ENCODE data around the gene LACTBL1.

Gene LACTBL1

DNA sequence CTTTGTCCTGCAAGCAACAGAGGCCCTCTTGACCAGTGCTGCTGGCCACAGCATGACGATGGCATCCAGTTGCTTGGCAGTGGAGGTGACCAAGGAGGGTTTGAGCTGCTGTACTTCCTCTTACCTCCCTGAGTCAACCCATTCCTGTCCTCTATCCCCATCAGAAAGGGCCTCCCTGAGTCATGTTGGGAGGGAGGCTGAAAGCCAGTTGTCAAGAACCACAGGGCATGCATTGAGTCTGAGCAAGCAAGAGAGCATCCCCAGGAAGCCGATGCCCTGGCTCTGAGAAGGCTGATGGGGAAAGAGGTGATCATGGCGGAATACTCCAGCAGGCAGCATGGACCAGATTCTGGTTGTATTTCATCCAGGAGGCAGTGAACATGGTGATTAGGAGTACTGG lies 69.6 kb downstream of the LACTBL1 start:
- no peak overlapping the region for H3K4me2 ChIP-seq (ENCODE audit: low read length)
- H3K79me2 ChIP-seq (ENCODE audit: insufficient read depth, low read length), result no peaks in the 10 kb centered on the region
- H3K27me3 ChIP-seq (ENCODE audit: insufficient read depth, low read length), result no peaks in the 10 kb centered on the region
- no peaks in the 10 kb centered on the region for H4K20me1 ChIP-seq (ENCODE audit: insufficient read depth, low read length)
- no peaks in the 10 kb centered on the region for H3K36me3 ChIP-seq (ENCODE audit: insufficient read depth, low read length)
- no peak overlapping the region for H3K4me3 ChIP-seq (ENCODE audit: low read depth, low read length, poor library complexity, severe bottlenecking)
- H3K9me3 ChIP-seq (ENCODE audit: low read length), result no peaks in the 10 kb centered on the region
- no peak for TF ChIP-seq EZH2 (IDR thresholded peaks at IDR 0.05; ENCODE audit: borderline replicate concordance, low read length)
- TF ChIP-seq CTCF (IDR thresholded peaks at IDR 0.05; ENCODE audit: low read length), result no peak
- H3K27ac ChIP-seq (ENCODE audit: low read depth, low read length, poor library complexity, severe bottlenecking), result no peak overlapping the region
- no peaks in the 10 kb centered on the region for H3K9me2 ChIP-seq (ENCODE audit: low read depth, low read length)
- no peak overlapping the region for H2AFZ ChIP-seq (ENCODE audit: low read length)
- H3K4me1 ChIP-seq (ENCODE audit: insufficient read depth, low read length, severe bottlenecking), result no peaks in the 10 kb centered on the region
- H3F3A ChIP-seq (ENCODE audit: insufficient read depth, low read length), result no peaks in the 10 kb centered on the region
- no peak overlapping the region for H3K9ac ChIP-seq (ENCODE audit: low read length)

Measured in OCI-LY1 (cell line).